ENCODE data around the gene VAPB. TPM values are rescaled to one million over a fixed set of nuclear protein-coding genes. Genes with fewer than 3 reads are reported as not detected.

VAPB gene
- total RNA-seq, 4 donors from 2014 or later, result 24.6 to 30.8 (median 29.4) TPM

GRCh38 chr20:58378704-58379103, 10.3 kb upstream of the VAPB start:
- Histone ChIP-seq H3K4me1 (no peaks in the 10 kb centered on the region), H3K27me3 (no peaks in the 10 kb centered on the region), H3K27ac (no peak overlapping the region), H3K4me3 (no peak overlapping the region), H3K36me3 (no peaks in the 10 kb centered on the region), H3K9me3 (peaks cover 0 to 3% (median 0%) of the 10 kb centered on the region in 4 donors)
- TF ChIP-seq CTCF (IDR thresholded peaks at IDR 0.05), result no peak
- no peak for TF ChIP-seq POLR2A (IDR thresholded peaks at IDR 0.05)
- DNase-seq, result no peak

- no peak for DNase-seq
- TF ChIP-seq POLR2A (IDR thresholded peaks at IDR 0.05), result no peak
- no peak for TF ChIP-seq CTCF (IDR thresholded peaks at IDR 0.05)
- H3K27me3 ChIP-seq, result no peaks in the 10 kb centered on the region
- no peaks in the 10 kb centered on the region for H3K36me3 ChIP-seq
- H3K27ac ChIP-seq, result no peak overlapping the region
- H3K4me3 ChIP-seq, result no peak overlapping the region
- H3K9me3 ChIP-seq, result peaks cover 0 to 3% (median 0%) of the 10 kb centered on the region in 4 donors
- no peaks in the 10 kb centered on the region for H3K4me1 ChIP-seq
Measured at GRCh38 chr20:58381627-58382026, 7.4 kb upstream of the VAPB start.

GRCh38 chr20:58382096-58382495, 6.9 kb upstream of the VAPB start:
- Histone ChIP-seq H3K4me1 (no peaks in the 10 kb centered on the region), H3K27ac (no peak overlapping the region), H3K9me3 (peaks cover 0 to 3% (median 0%) of the 10 kb centered on the region in 4 donors), H3K27me3 (no peaks in the 10 kb centered on the region), H3K4me3 (no peak overlapping the region), H3K36me3 (no peaks in the 10 kb centered on the region)
- no peak for DNase-seq
- TF ChIP-seq CTCF (IDR thresholded peaks at IDR 0.05) (no peak), POLR2A (IDR thresholded peaks at IDR 0.05) (no peak)

- Histone ChIP-seq H3K36me3 (no peaks in the 10 kb centered on the region), H3K9me3 (peaks cover 0 to 3% (median 0%) of the 10 kb centered on the region in 4 donors), H3K27me3 (no peaks in the 10 kb centered on the region), H3K4me1 (peaks cover 0 to under 1% (median under 1%) of the 10 kb centered on the region in 4 donors), H3K4me3 (no peak overlapping the region), H3K27ac (no peak overlapping the region)
- no peak for TF ChIP-seq POLR2A (IDR thresholded peaks at IDR 0.05)
- DNase-seq, result no peak
Measured at GRCh38 chr20:58384821-58385220, 4.2 kb upstream of the VAPB start.

GRCh38 chr20:58388028-58388601, 914 bp upstream of the VAPB start:
- H3K27me3 ChIP-seq, result no peaks in the 10 kb centered on the region
- peak overlapping the region in 3 of 4 donors; percentile 92 to 97 (median 95) for H3K27ac ChIP-seq
- no peak for TF ChIP-seq CTCF (IDR thresholded peaks at IDR 0.05)
- no peak for TF ChIP-seq POLR2A (IDR thresholded peaks at IDR 0.05)
- H3K4me1 ChIP-seq, result peaks cover 0 to 31% (median 9%) of the 10 kb centered on the region in 4 donors
- H3K36me3 ChIP-seq, result no peaks in the 10 kb centered on the region
- H3K4me3 ChIP-seq, result peak overlapping the region in 2 of 4 donors; percentile 80 to 97
- H3K9me3 ChIP-seq, result no peaks in the 10 kb centered on the region
- DNase-seq, result no peak

GRCh38 chr20:58389324-58389967, 417 bp downstream of the VAPB start:
- H3K27me3 ChIP-seq, result no peaks in the 10 kb centered on the region
- H3K27ac ChIP-seq, result peak overlapping the region; percentile 92 to 97 (median 96)
- H3K36me3 ChIP-seq, result no peaks in the 10 kb centered on the region
- no peaks in the 10 kb centered on the region for H3K9me3 ChIP-seq
- H3K4me3 ChIP-seq, result peak overlapping the region; percentile 69 to 97 (median 82)
- peaks cover 0 to 41% (median 12%) of the 10 kb centered on the region in 4 donors for H3K4me1 ChIP-seq
- DNase-seq, result no peak
- TF ChIP-seq POLR2A (IDR thresholded peaks at IDR 0.05), result no peak
- TF ChIP-seq CTCF (IDR thresholded peaks at IDR 0.05), result no peak

Measured in Peyer's patch (tissue), 4 donors.